NCI-H1436 treated with DMSO at 0.1 percent for 48 hours (cell line): Measurements from ENCODE around the gene COMMD8.

Experiments used
- DNase-seq: peaks from one replicate; lab custom pipeline; 2025; lab: John Stamatoyannopoulos, UW

Gene COMMD8

DNA sequence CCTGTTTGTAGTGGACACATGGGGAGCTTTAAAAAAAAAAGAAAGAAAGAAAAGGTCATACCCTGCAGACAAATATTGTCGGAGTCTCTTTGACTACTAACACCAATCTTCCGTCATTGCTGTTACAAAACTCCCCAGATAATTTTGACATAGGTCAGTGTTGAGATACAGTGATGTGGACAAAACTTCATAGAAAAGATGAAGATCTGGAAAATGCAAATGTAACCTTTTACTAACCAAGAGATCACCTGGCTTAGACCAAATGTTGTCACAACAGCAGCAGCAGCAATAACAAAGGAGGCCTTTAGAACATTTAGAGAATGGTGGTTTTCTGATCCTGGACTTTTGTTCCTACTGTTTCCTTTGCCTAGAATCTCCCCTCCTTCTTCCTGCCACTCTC, 8.1 kb upstream of the COMMD8 start:
- no peak for DNase-seq

DNA sequence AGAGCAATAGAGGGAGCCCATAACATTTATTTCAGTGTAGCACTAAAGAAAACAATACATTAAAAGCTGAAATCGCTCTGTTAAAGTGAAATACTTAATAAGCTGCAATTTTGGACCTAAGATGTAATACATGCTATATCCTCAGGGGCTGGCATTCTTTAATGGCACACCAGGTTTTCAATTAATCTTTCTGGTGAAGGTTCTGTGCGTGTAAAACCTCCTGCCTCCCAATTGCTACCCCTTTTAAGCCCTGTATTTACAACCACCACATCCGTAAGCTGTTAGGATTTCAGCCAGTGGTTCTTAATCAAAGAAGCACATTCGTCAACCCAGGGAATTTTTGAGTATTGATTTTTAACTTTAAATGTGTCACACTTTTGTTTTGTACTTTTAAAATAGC, 7.6 kb upstream of the COMMD8 start:
- DNase-seq: no peak

DNA sequence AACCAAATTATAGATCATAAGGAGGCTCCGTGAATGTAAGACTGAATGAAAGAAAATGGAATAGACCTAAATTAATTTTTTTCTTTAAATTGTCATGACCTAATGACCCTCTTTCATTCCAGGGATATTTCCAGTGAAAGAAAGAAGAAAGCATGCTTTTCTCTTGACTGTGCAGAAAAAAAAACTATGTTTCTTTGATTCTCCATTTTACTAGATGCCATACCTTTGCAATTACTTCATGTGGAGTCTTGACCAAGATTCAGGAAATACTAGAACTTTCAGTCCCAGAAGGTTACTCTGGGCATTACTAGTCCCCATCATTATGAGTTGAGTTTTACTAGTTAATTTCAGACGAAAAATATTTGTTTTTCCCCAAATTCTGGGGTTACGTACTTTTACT, 6.4 kb upstream of the COMMD8 start:
- no peak for DNase-seq

DNA sequence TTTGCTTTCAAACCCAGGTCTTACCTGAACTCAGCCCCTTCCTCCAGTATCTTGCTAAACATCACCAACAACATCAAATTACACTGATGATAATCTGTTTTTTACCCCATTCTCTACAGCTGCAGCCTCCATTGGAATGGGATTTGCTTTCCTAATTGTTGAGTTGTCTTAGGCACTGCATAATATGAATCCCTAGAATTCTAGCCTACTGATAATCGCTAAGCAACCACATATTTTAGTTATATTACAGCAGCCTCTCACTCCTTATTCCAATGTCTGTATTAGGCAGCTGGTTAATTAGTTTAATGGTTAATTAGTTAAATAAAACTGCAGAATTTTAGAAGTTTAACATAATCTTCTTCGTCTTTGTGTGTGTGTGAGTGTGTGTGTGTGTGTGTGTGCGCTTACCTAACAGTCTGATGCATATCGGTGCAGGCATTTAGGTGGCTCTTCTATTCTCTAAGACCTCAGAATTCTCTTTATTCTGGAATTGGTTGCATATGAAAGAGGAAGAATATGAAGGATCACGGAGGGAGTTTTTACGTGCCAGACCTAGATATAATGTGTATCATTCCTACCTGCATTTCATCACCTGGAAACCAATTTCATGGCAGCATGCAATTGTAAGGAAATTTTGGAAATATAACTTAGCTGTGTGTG, 5.3 kb upstream of the COMMD8 start:
- DNase-seq: no peak

DNA sequence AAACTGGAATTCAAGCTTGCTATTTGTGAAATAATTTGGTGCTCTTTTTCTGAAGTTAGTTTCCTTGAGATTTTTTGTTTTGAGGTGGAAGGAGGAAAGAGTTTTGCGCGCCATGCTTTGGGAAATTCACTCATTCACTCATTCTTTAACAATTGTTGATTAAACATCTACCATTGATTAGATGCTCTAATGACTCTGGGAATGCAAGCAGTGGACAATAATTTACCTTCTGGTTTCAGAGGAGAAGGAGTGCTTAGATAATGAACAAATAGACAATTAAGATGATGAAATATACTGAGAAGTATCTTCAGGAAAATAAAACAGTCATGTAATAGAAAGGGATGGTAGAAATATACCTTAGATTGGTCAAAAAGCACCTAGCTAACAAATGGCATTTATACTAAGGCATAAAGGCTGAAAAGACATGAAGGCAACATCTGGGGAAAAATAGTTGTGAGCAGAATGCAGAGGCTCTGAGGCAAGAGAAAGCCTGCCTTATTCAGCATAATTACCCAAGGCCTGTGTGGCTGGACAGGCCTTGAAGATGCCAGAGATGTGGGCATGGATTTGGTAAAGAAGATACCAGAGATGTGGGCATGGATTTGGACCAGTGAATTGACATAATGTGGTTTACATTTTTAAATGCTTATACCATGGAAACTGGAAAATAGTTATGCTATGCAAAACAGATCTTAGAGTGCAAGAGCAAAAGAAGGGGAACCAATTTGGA, 2.7 kb upstream of the COMMD8 start:
- no peak for DNase-seq

DNA sequence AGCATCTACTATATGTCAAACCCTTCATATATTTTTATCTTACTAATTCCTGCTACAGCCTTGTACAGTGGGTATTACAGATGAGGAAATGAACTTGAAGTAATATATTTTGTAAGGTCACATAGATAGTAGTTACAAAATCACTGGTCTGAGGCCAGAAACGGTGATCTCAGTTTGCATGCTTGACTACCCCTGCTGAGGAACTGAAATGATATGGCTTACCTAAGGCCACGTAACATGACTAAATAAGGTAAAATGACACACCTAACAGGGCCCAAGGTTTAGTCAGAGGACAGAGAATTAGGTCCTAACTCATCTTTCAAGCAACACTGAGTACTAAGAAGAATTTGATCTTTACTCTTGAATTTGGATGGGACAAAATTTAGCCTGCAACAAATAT, 1.5 kb upstream of the COMMD8 start:
- DNase-seq: no peak

DNA sequence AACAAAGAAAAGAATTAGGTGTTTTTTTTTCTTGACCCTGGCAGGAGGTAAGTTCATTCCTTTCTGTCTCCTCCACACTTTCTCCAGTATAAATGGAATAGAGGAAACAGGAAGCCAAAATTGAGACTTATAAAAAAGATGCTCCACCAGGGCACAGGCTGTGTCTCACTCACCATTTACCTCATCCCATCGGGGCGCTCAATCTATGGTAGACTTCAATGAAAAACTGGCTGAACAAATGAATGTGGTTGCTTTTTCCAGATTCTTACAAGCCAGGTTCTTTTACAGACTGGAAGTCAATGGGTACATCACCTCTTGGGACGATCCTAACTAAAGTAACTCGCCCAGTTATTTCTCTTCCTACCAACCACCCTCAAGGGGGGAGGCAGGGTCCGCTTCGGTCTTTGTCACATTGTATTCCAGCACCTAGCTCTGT, 685 bp downstream of the COMMD8 start:
- DNase-seq: no peak

DNA sequence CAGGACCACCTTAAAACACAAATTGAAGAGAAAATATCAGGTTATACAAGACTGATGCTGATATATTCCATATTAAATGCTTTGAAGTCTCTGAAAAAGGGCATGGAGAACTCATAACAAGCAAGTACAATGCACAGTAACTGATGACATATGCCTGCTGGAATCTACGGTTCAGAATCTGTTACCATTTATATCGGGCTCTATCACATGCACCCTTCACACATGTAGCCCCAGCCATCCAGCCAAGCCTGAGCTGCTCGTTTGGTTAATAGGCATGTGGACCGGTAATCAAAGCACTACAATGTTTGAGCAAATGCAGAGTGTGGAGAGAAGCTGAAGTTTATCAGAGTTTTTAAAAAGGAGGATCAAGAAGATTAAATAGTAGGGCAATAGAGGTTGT, 11.8 kb downstream of the COMMD8 start:
- no peak for DNase-seq

DNA sequence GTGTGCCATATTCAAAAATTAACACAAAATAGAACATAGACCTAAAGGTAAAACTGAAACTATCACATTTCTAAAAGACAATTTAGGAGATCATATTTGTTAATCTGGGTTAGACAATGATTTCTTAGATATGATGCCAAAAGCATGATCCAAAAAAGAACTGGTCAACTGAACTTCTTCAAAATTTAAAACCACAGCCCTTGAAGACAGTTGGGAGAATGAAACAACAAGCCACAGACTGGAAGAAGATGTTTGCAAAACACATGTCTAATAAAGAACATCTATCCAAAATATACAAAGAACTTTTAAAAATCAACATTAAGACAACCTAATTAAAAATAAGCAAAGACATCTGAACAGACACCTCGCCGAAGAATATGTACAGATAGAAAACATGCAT, 19.5 kb downstream of the COMMD8 start:
- DNase-seq: no peak

DNA sequence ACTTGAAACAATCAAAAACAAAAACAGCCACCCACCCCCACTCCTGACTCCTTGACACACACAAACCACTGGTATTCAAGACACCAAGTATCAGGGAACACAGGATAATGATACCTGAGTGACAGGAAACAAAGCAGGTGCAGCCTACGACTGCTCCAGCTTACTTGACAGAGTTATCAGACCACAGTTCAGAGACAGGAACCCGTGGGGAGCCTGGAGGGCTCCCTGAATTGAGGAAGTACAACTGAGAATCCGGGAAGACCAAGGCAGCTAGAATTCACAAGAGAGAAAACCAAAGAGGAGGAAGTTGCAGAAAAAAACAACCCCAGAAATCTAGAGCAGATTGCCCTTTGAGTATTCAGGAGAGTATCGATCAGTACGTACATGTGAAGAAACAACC, 20.5 kb downstream of the COMMD8 start:
- no peak for DNase-seq

DNA sequence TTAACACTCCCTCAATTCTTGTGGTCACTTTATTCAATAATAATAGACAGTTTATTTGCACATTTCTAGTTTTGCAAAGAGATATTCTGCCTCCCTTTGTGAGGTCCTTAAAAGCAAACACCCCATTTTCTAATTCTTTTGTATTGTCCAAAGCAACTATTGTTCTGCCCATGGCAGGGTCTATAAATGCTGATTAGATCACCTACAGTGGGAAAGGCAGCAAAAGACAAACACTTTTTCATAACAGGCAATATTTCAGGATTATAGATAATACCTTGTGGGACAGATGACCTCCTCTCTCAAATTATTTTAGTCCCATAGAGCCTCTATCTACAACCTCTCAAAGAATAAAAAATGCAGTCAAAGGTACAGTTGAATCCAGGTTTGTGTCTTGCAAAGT, 28.6 kb downstream of the COMMD8 start:
- DNase-seq: no peak

DNA sequence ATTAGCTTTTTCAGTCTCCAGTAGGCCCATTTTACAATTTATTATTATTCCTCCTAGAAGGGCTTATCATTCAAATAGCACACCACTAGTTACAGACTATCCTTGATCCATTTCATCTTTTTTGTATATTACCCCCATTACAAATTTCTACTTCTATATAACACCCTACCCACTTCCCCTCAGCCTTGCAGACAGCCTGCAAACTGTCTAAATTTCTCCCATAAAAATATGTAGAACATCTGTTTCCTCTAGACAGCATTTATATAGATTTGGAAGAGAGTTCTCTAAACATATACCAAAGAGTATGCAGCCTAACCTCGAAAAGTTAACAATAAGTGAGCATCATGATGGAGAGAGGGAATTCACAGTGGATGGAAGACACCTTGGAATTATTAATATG, 30.8 kb downstream of the COMMD8 start:
- no peak for DNase-seq

DNA sequence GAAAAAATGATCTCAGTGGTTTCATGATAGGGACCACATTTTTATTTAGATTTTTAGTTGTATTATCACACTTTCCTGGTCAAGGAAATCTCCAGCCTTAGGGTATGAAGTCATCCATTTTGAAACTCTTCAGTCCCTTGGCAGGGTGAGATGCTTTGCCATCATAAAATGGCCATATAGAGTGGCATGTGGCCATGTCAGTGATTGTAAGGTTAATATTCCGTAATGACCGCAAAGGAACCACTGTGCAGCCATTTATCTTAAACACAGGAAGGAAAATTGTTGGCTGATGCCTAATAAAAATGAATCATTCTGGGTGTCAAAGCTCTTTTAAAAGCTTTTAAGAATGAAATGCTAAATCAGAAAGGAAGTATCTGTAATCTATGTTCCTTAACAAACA, 35.6 kb downstream of the COMMD8 start:
- no peak for DNase-seq

DNA sequence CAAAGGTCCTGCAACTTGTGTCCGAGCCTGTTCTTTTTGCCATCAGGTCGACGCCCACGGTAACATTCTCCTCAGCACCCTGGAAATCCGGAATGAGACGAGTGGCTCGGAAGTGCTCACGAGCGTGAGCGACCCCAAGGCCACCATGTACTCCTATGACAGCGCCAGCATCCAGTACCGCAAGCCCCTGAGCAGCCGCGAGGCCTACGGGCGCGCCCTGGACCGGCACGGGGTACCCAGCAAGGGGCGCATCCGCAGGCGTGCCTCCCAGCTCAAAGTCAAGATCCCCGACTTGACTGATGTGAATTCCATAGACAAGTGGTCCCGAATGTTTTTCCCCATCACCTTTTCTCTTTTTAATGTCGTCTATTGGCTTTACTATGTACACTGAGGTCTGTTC, 37.9 kb downstream of the COMMD8 start:
- no peak for DNase-seq

DNA sequence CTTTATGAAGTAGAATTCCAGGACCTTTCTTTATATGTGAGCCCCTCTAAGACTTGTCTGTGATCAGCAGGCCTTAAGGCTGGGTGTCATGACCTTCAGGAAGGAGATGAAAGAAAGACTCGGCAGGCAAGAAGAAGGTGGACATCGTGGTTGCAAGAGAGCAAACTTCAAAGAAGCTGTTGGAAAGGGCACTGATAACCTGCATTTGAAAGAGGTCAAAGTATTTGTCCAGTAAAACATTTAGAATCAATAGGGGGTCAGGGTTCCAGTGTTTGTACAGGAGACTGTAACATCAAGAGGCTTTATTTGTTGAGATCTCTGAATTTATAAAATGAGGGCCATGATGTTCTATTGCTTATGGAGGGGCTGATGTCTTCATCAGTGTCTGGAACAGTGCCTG, 44.2 kb downstream of the COMMD8 start:
- DNase-seq: no peak

DNA sequence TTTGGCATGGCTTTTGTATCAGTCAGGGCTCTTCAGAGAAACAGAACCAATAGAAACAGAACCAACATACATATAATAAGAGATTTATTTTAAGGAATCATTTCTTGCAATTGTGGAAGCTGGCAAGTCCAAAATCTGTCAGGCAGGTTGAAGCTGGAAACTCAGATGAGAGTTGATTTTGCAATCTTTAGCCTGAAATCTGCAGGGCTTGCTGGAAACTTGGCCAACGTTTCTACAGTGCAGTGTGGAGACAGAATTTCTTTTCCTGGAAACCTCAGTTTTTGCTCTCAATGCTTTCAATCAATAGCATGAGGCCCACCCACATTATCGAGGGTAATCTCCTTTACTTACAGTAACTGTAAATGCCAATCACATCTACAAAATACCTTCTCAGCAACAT, 45.4 kb downstream of the COMMD8 start:
- DNase-seq: no peak

DNA sequence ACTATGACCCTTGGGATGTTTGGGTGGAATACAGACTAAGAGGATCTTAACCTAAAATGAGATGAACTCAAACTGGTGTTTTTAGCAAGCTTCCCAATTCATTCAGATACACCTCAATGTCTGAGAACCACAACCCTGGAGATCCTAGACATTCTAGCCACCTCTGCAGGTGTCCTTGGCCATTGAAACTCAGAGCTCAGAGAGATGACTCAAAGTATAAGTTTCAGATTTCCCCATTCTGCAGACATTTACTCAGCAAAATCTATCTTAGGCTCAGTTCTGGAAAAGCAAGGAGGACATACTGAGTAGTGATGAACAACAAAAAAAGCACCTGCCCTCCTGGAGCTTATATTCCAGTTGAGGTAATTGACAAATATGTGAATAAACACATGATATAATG, 47.8 kb downstream of the COMMD8 start:
- no peak for DNase-seq

DNA sequence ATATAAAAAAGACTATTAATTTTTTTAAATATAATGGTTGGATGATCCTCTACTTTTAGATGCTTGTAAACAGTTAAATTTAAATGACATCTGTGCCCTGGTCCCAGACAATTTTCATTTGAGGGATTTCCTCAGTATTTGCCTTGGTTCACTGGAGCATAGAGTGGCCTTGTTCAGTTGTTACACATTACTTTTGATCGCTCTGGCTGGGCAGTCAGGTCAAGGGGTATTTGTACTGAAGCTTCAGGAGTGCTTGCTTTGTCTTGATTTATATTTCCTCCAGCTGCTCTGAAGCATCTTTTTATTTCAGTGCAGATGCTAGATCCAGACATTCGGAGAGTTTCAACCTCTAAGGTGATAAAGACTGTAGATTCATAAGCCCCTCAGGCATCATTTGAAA, 50.0 kb downstream of the COMMD8 start:
- no peak for DNase-seq

DNA sequence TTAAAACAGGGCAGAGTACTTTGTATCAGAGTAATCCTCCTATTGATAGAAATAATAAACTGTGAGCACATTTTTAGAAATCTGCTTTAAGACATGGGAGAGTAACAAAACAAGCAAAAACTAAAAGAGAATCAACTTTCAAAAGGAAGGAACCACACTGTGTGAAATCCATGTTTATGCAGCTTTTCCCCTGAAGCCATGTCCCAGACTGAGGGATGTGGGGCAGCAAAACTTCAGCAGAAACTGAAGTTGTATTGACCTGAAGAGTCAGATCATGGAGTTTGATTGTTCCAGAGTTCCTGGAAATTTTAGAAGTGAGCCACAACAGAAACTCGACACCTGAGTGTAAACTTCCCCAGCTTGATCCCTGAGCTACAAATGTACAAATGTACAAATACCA, 53.2 kb downstream of the COMMD8 start:
- no peak for DNase-seq

DNA sequence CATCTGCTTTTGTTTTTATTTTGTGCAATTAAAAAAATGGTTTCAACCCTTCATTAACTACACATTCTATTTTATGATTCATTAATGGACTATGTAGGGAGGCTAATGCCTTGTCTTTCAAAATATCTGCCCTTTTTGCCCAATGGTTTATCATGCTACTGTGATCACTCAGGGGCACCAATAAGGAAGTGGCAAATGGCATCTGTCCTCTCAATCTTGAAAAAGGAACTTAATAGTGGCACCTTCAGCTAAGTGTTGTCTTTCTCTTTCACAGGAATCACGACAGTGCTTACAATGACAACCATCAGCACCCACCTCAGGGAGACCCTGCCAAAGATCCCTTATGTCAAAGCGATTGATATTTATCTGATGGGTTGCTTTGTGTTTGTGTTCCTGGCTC, 57.1 kb downstream of the COMMD8 start:
- DNase-seq: no peak
